ENCODE measurements around the gene FAM120AOS.
A peak's percentile ranks its signal among the peaks of the same experiment; 100 is the strongest.

The FAM120AOS gene

GRCh38 chr9:93453047-93453914, at the start of gene FAM120AOS:
Gene FAM120AOS (minus strand): TSS chr9:93453581. CDS start chr9:93452709, 872 bp downstream.
- peak; percentile 87 for DNase-seq

GRCh38 chr9:93501406-93501805, 48.0 kb upstream of the FAM120AOS start:
- DNase-seq = peak; percentile 33

GRCh38 chr9:93500571-93501298, 47.4 kb upstream of the FAM120AOS start:
- no peak for DNase-seq

GRCh38 chr9:93496285-93496684, 42.9 kb upstream of the FAM120AOS start:
- no peak for DNase-seq

- no peak for DNase-seq
Observed at GRCh38 chr9:93493949-93494348, 40.6 kb upstream of the FAM120AOS start.

- DNase-seq = no peak
Observed at GRCh38 chr9:93492327-93492726, 38.9 kb upstream of the FAM120AOS start.

- no peak for DNase-seq
Observed at GRCh38 chr9:93491593-93492232, 38.3 kb upstream of the FAM120AOS start.

- DNase-seq = no peak
Observed at GRCh38 chr9:93488244-93488643, 34.9 kb upstream of the FAM120AOS start.

- no peak for DNase-seq
Observed at GRCh38 chr9:93486268-93486667, 32.9 kb upstream of the FAM120AOS start.

GRCh38 chr9:93483497-93483896, 30.1 kb upstream of the FAM120AOS start:
- no peak for DNase-seq

GRCh38 chr9:93480728-93481324, 27.4 kb upstream of the FAM120AOS start:
- DNase-seq = no peak

GRCh38 chr9:93480262-93480661, 26.9 kb upstream of the FAM120AOS start:
- no peak for DNase-seq

- DNase-seq = no peak
Observed at GRCh38 chr9:93479726-93480125, 26.3 kb upstream of the FAM120AOS start.

- DNase-seq = no peak
Observed at GRCh38 chr9:93477397-93477796, 24.0 kb upstream of the FAM120AOS start.

- no peak for DNase-seq
Observed at GRCh38 chr9:93476924-93477323, 23.5 kb upstream of the FAM120AOS start.

- DNase-seq = no peak
Observed at GRCh38 chr9:93475856-93476255, 22.5 kb upstream of the FAM120AOS start.

- no peak for DNase-seq
Observed at GRCh38 chr9:93475108-93475507, 21.7 kb upstream of the FAM120AOS start.

- DNase-seq = no peak
Observed at GRCh38 chr9:93473411-93473810, 20.0 kb upstream of the FAM120AOS start.

GRCh38 chr9:93471124-93471523, 17.7 kb upstream of the FAM120AOS start:
- DNase-seq = no peak

GRCh38 chr9:93470391-93470790, 17.0 kb upstream of the FAM120AOS start:
- DNase-seq = no peak

GRCh38 chr9:93468763-93469456, 15.5 kb upstream of the FAM120AOS start:
- no peak for DNase-seq

GRCh38 chr9:93467462-93467861, 14.1 kb upstream of the FAM120AOS start:
- no peak for DNase-seq

- DNase-seq = no peak
Observed at GRCh38 chr9:93467062-93467416, 13.7 kb upstream of the FAM120AOS start.
